Chondrocyte (in vitro differentiated cells): ENCODE measurements around the gene OR5C1. TPM values are rescaled to one million over a fixed set of nuclear protein-coding genes. Genes with fewer than 3 reads are reported as not detected.
"Not testable (repeated sequence)": the region's sequence is repeated elsewhere in the genome, so short reads cannot be mapped to it uniquely, and the experiment has no call there.

Experiments used
- DNase-seq: peaks from one replicate; pipeline ENCODE4 v3.0.0; 2021; ENCODE audit warnings: mixed read lengths, low spot score
- H3K27ac Mint-ChIP-seq: one replicate; pipeline ENCODE4 v1.8.0; 2021; ENCODE audit warnings: mild to moderate bottlenecking, moderate library complexity, mixed read lengths; ENCODE audit not compliant: unreplicated experiment
- H3K27me3 Mint-ChIP-seq: 2 replicates; pipeline ENCODE4 v1.8.0; 2021; ENCODE audit warnings: low read depth, mixed read lengths
- H3K36me3 Mint-ChIP-seq: 2 replicates; pipeline ENCODE4 v1.8.0; 2021; ENCODE audit warnings: low read depth, mixed read lengths
- H3K4me1 Mint-ChIP-seq: 2 replicates; pipeline ENCODE4 v1.8.0; 2021; ENCODE audit warnings: low read depth, mild to moderate bottlenecking, mixed read lengths
- H3K4me3 Mint-ChIP-seq: one replicate; pipeline ENCODE4 v1.8.0; 2021; ENCODE audit warnings: mild to moderate bottlenecking, moderate library complexity, mixed read lengths; ENCODE audit not compliant: unreplicated experiment
- H3K9me3 Mint-ChIP-seq: 2 replicates; pipeline ENCODE4 v1.8.0; 2021; ENCODE audit warnings: low read depth, mixed read lengths
- CTCF ChIP-seq: fragments of 200-600 bp; sonication (generic); IDR thresholded peaks from 2 replicates; pipeline ENCODE4 v1.5.0; 2021; ENCODE audit warnings: antibody characterized with exemption, mild to moderate bottlenecking, moderate library complexity
- total RNA-seq: library from RNA; stranded (reverse); gene quantifications from 3 replicates; pipeline ENCODE4 v1.2.1, GENCODE V29; 2021

Gene OR5C1
- total RNA-seq, 1 donor from 2014 or later = not detected

- H3K27me3 Mint-ChIP-seq = peaks cover 11% of the 10 kb centered on the region
- peaks cover 6% of the 10 kb centered on the region for H3K36me3 Mint-ChIP-seq
- no peaks in the 10 kb centered on the region for H3K9me3 Mint-ChIP-seq
- no peak for TF ChIP-seq CTCF
- DNase-seq = no peak
- no peak within 1 kb of the TSS for H3K27ac Mint-ChIP-seq
- no peaks in the 10 kb centered on the region for H3K4me1 Mint-ChIP-seq
- H3K4me3 Mint-ChIP-seq = no peak within 1 kb of the TSS
These were observed 11.6 kb downstream of the OR5C1 start, which contains the start of gene OR1K1 for GRCh38 chr9:122800066-122801060. Gene OR1K1 (plus strand): TSS chr9:122800123. CDS start chr9:122800123, 0 bp downstream.

GRCh38 chr9:122806661-122807060 lies 17.9 kb downstream of the OR5C1 start:
- TF ChIP-seq CTCF = no peak
- peaks cover 3% of the 10 kb centered on the region for H3K36me3 Mint-ChIP-seq
- no peak overlapping the region for H3K4me3 Mint-ChIP-seq
- H3K27ac Mint-ChIP-seq = no peak overlapping the region
- peaks cover 7% of the 10 kb centered on the region for H3K9me3 Mint-ChIP-seq
- no peak for DNase-seq
- no peaks in the 10 kb centered on the region for H3K4me1 Mint-ChIP-seq
- peaks cover 2% of the 10 kb centered on the region for H3K27me3 Mint-ChIP-seq

GRCh38 chr9:122807271-122807900 lies 18.7 kb downstream of the OR5C1 start:
- Mint-ChIP-seq H3K4me3 (no peak overlapping the region), H3K27ac (no peak overlapping the region), H3K4me1 (no peaks in the 10 kb centered on the region), H3K36me3 (peaks cover 3% of the 10 kb centered on the region), H3K27me3 (no peaks in the 10 kb centered on the region), H3K9me3 (peaks cover 7% of the 10 kb centered on the region)
- no peak for TF ChIP-seq CTCF
- no peak for DNase-seq

GRCh38 chr9:122808141-122808540 lies 19.4 kb downstream of the OR5C1 start:
- no peak for DNase-seq
- no peaks in the 10 kb centered on the region for H3K4me1 Mint-ChIP-seq
- H3K9me3 Mint-ChIP-seq = peaks cover 7% of the 10 kb centered on the region
- TF ChIP-seq CTCF = no peak
- H3K27ac Mint-ChIP-seq = no peak overlapping the region
- no peaks in the 10 kb centered on the region for H3K27me3 Mint-ChIP-seq
- peaks cover 3% of the 10 kb centered on the region for H3K36me3 Mint-ChIP-seq
- H3K4me3 Mint-ChIP-seq = no peak overlapping the region

GRCh38 chr9:122809261-122809660 lies 20.5 kb downstream of the OR5C1 start:
- not testable (repeated sequence) for H3K27me3 Mint-ChIP-seq, DNase-seq, H3K27ac Mint-ChIP-seq, H3K4me3 Mint-ChIP-seq, H3K9me3 Mint-ChIP-seq, H3K4me1 Mint-ChIP-seq, H3K36me3 Mint-ChIP-seq
